HuH-7 (cell line): ENCODE data around the gene CAB39L.

Experiments
- DNase-seq: peaks from one replicate; pipeline ENCODE4 v3.0.0; 2011; ENCODE audit warnings: low spot score

CAB39L gene

DNA sequence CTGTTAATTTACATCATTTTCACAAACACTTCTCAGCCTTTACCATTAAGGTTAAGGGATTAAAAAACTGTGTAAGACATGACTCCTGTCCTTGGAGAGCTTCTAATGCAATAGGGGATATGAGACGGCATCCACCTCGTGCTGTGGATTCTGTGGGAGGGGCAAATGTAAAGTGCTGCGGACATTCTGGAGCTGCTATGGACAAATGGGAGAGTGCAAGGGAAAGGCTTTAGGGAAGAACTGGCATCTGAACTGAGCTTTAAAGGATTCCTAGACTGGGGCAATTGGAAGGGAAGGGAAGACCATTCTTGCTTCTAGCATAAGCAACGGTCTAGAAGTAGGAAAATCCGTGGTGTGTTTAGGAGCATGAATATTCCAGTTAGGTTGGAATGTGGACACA is 164.8 kb downstream of the CAB39L start:
- DNase-seq, result no peak

DNA sequence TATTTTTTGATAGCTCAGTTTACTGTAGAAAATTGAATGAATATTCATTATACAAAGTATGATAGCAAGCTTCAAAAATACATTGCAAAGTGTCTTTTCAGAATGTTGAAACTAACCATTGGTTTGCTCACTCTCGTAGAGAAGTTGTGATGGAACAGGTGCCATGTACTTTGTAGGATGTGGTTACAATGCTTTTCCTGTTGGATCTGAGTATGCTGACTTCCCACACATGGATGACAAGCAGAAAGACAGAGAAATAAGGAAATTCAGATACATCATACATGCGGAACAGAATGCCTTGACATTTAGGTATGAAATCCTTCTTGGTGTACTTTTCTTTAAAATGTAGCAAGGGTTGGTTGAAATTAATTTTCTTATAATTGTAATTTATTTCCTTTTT is 165.7 kb downstream of the CAB39L start:
- DNase-seq, result no peak

DNA sequence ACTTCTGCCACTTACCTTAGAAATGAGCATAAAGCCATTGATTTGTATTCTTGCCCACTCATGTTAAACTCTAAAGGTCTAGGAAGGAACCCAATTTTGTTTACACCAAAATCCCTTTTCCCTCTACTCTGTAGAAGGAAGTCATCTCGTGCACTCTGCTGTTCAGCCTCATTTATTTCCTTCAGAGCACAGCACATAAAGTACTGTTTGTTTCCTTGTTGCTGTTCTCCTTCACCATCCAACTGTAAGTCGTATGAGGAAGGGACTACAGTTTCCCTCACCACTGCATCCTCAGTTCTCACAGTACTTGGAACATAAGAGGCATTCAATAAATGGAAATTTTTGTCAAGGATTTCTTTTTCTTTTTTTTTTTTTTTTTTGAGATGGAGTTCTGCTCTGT is 171.6 kb downstream of the CAB39L start:
- no peak for DNase-seq

DNA sequence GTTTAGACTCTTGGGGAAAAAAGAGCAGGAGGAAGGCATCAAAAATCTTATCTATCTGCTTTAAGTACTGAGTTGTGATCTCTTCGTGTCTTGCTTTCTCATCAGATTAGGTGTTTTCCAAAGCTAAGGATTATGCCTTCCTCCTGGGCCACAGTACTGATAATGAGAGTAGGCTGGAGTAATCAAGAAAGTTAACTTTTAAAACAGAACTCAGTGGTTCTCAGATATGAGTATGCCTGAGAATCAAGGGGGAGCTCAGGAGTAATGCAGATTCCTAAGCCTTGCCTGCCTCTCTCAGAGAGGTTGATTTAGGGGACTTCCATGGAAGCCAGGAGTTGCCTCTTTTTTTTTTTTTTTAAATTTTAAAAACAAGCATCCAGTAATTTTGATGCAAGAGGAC is 172.6 kb downstream of the CAB39L start:
- DNase-seq, result no peak

DNA sequence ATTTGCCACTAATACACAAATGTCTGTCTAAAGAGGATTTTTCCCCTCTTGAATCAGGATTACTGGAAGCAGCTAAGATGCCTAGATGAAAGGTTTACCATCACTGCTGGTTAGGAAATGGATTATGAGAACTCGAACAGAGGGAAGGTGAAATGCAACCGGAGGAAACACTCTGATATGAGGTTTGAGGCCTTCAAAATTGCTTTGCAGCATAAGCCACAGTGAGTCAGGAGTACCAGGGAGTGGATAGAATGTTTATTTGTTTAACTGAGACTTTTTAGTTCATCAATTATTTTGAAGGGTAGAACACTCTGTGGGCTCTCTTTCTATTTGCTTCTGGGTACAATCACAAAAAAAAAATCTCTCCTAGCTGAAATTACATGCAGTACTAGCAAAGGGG is 178.0 kb downstream of the CAB39L start:
- DNase-seq, result no peak

DNA sequence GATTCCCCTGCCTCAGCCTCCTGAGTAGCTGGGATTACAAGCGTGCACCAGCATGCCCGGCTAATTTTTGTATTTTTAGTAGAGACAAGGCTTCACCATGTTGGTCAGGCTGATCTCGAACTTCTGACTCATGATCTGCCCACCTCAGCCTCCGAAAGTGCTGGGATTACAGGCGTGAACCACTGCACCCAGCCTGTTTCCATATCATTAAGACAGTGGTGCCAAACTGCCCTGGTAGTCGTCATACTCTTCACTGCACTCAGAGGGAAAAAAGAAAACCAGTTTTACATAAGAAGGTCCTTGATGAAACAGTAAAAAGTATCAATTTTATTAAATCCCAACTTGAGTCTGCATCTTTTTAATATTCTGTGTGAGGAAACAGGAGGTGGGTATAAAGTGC is 181.2 kb downstream of the CAB39L start:
- no peak for DNase-seq

DNA sequence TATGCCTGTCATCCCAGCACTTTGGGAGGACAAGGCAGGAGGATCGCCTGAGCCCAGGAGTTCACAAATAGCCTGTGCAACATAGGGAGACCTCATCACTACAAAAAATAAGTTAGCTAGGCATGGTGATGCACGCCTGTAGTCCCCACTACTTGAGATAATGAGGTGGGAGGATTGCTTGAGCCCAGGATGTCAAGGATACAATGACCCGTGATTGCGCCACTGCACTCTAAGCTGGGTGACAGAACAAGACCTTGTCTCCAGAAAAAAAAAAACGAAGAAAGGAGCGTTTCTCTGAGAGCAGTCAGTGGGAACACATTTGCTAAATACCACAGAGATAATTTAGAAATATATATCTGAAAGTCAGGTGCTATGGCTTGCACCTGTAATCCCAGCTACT is 184.3 kb downstream of the CAB39L start:
- no peak for DNase-seq
